Keratinocyte (primary cell): ENCODE measurements around the gene ATF3. TPM values are rescaled to one million over a fixed set of nuclear protein-coding genes. Genes with fewer than 3 reads are reported as not detected.

ENCODE experiments used
- DNase-seq: peaks from one replicate; pipeline ENCODE4 v3.0.0-alpha.2; 2011; ENCODE audit warnings: low read depth, missing footprints, low spot score
- FAIRE-seq: peaks from 2 replicates; lab custom pipeline; 2011; peaks lifted over from hg19 to GRCh38; lab: Jason Lieb, UNC
- H2AFZ ChIP-seq: 2 replicates; pipeline ENCODE4 v1.6.0; 2012; ENCODE audit warnings: low read length, control low read depth, inconsistent platforms; ENCODE audit not compliant: control insufficient read depth
- H3K27ac ChIP-seq: 2 replicates; pipeline ENCODE4 v1.5.1; 2011; ENCODE audit warnings: low read length; ENCODE audit not compliant: control insufficient read depth, insufficient read depth
- H3K27me3 ChIP-seq: 3 replicates; pipeline ENCODE4 v1.6.0; 2011; ENCODE audit warnings: low read length; ENCODE audit not compliant: control insufficient read depth, insufficient read depth; ENCODE audit errors: extremely low read depth
- H3K36me3 ChIP-seq, 2 experiments: 2 replicates in 1 of 2; 3 replicates in 1 of 2; pipeline ENCODE4 v1.5.1; 2011; ENCODE audit warnings: low read length in 2 of 2, mild to moderate bottlenecking in 1 of 2; ENCODE audit not compliant: control insufficient read depth in 2 of 2, insufficient read depth in 2 of 2; ENCODE audit errors: extremely low read depth in 1 of 2
- H3K4me1 ChIP-seq: 3 replicates; pipeline ENCODE4 v1.5.1; 2011; ENCODE audit warnings: low read length; ENCODE audit not compliant: control insufficient read depth, insufficient read depth; ENCODE audit errors: extremely low read depth
- H3K4me2 ChIP-seq: 3 replicates; pipeline ENCODE4 v1.6.0; 2011; ENCODE audit warnings: low read depth, low read length; ENCODE audit not compliant: control insufficient read depth, insufficient read depth; ENCODE audit errors: extremely low read depth
- H3K4me3 ChIP-seq, 3 experiments: fragments of 200-600 bp in 1 of 3; sonication (generic) in 1 of 3; 2 replicates in 2 of 3; 3 replicates in 1 of 3; pipeline ENCODE4 v1.5.1; 2011 to 2016; ENCODE audit warnings: low read length in 3 of 3, mild to moderate bottlenecking in 3 of 3, control low read depth in 2 of 3, inconsistent platforms in 1 of 3, low read depth in 1 of 3, mixed read lengths in 1 of 3, mixed run types in 1 of 3, moderate library complexity in 1 of 3; ENCODE audit not compliant: control insufficient read depth in 2 of 3, insufficient read depth in 2 of 3; ENCODE audit errors: extremely low read depth in 1 of 3
- H3K79me2 ChIP-seq: 2 replicates; pipeline ENCODE4 v1.6.0; 2012; ENCODE audit warnings: low read length; ENCODE audit not compliant: control insufficient read depth, insufficient read depth
- H3K9ac ChIP-seq: 3 replicates; pipeline ENCODE4 v1.6.0; 2011; ENCODE audit warnings: low read length; ENCODE audit not compliant: control insufficient read depth, insufficient read depth; ENCODE audit errors: extremely low read depth
- H3K9me1 ChIP-seq: 3 replicates; pipeline ENCODE4 v1.6.0; 2011; ENCODE audit warnings: low read length; ENCODE audit not compliant: control insufficient read depth, insufficient read depth; ENCODE audit errors: extremely low read depth
- H3K9me3 ChIP-seq: 2 replicates; pipeline ENCODE4 v1.5.1; 2012; ENCODE audit warnings: low read depth, low read length; ENCODE audit not compliant: control insufficient read depth
- H4K20me1 ChIP-seq: 3 replicates; pipeline ENCODE4 v1.6.0; 2011; ENCODE audit warnings: low read length; ENCODE audit not compliant: control insufficient read depth, insufficient read depth; ENCODE audit errors: extremely low read depth
- EZH2 ChIP-seq: IDR thresholded peaks from one replicate; pipeline ENCODE4 v1.6.1; 2012; ENCODE audit warnings: inconsistent platforms, mild to moderate bottlenecking, low read length, moderate library complexity
- dilution Hi-C: fragments of 300-500 bp; cut with MboI; formaldehyde crosslinking; loops from one replicate; pipeline ENCODE4 v1.7.0; 2020; ENCODE audit warnings: low sequenced_read_pairs; ENCODE audit not compliant: extremely low pct_ligation_motif_present
- polyA plus RNA-seq, 5 experiments: library from polyadenylated mRNA; depleted of rRNA in 3 of 5; stranded (reverse) in 3 of 5; stranded (forward) in 1 of 5; unstranded in 1 of 5; fragments of >200 nt; gene quantifications; 1 replicate in 1 of 5; 2 replicates in 3 of 5; 3 replicates in 1 of 5; pipeline versions ENCODE4 v1.2.1 to v1.2.3, GENCODE V29; 2011 to 2012; ENCODE audit warnings: missing spikeins in 2 of 5, low read depth in 1 of 5, low replicate concordance in 1 of 5
- TF ChIP-seq, protein P1 (sequence below), 3 experiments: IDR thresholded peaks in 1 of 3; conservative IDR thresholded peaks in 1 of 3; optimal IDR thresholded peaks in 1 of 3; 2 replicates in 2 of 3; 3 replicates in 1 of 3; pipeline versions ENCODE3 to v1.5.1; 2011; ENCODE audit warnings: low read length in 3 of 3, mild to moderate bottlenecking in 3 of 3, moderate library complexity in 2 of 3, control low read depth in 1 of 3, inconsistent platforms in 1 of 3; ENCODE audit not compliant: insufficient read depth in 2 of 3; ENCODE audit errors: extremely low read depth in 1 of 3

Gene ATF3
- polyA plus RNA-seq, 1 donor (not counting 4 experiments of a cell fraction or from before 2014, with no cell fraction given) = 45.1 TPM

DNA sequence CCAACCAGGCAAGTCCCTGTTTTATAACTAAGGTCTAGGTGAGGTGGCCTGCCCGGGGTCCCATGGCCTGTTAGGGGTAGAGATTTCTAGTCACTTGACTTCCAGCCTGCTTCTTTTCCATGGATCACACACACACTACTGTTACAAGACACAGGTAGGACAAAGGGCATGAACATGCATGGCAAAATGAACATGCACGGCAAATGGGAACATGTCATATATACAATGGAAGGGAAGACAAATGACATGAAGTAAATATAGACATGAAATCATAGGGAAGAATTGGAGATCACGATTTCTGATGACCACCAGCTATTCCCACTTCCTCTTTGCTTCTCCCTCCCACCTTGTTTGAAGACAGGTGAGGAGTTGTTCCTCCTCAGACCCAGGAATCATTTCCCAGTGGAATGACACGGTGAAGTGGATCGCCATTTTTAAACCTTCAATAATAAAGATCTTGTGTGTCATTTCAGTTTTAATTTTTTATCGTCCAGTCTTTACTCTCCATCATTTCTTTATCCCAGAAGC, 47.6 kb upstream of the ATF3 start:
- Histone ChIP-seq H3K9me3 (no peaks in the 10 kb centered on the region), H3K9ac (no peak overlapping the region)
- dilution Hi-C loops = no loop called here

DNA sequence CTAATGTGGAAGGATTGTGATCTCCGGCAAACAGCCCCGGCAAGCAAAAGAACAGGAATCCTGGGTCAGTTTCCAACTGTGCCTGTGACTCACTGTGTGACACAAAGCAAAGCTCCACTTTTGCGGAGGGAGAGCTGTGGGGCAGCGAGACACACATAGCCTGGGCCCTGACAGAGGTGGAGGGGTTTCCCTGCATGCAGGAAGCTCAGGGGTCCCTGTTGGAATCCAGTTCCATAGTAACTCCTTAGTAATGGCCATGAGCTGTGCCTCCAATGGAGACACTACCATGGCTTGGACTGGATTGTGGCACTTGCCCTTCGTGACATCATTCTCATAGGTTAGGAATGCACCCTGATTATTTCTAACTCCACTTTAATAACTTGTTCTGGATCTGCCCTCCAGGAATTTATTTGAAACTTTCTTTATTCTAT, 47.0 kb upstream of the ATF3 start:
- dilution Hi-C loops = no loop called here
- Histone ChIP-seq H3K27ac (no peak overlapping the region), H2AFZ (no peak overlapping the region), H3K27me3 (no peaks in the 10 kb centered on the region), H3K4me3 (no peak overlapping the region), H3K9me1 (no peaks in the 10 kb centered on the region), H3K36me3 (no peaks in the 10 kb centered on the region), H3K79me2 (no peaks in the 10 kb centered on the region), H3K4me2 (no peak overlapping the region), H3K9ac (no peak overlapping the region), H3K9me3 (no peaks in the 10 kb centered on the region), H3K4me1 (peaks cover 12% of the 10 kb centered on the region), H4K20me1 (no peaks in the 10 kb centered on the region)
- FAIRE-seq (no peak), DNase-seq (no peak)
- TF ChIP-seq, protein P1, sequence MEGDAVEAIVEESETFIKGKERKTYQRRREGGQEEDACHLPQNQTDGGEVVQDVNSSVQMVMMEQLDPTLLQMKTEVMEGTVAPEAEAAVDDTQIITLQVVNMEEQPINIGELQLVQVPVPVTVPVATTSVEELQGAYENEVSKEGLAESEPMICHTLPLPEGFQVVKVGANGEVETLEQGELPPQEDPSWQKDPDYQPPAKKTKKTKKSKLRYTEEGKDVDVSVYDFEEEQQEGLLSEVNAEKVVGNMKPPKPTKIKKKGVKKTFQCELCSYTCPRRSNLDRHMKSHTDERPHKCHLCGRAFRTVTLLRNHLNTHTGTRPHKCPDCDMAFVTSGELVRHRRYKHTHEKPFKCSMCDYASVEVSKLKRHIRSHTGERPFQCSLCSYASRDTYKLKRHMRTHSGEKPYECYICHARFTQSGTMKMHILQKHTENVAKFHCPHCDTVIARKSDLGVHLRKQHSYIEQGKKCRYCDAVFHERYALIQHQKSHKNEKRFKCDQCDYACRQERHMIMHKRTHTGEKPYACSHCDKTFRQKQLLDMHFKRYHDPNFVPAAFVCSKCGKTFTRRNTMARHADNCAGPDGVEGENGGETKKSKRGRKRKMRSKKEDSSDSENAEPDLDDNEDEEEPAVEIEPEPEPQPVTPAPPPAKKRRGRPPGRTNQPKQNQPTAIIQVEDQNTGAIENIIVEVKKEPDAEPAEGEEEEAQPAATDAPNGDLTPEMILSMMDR (optimal IDR thresholded peaks at IDR 0.05 in 1 of 3, IDR thresholded peaks at IDR 0.05 in 1 of 3, conservative IDR thresholded peaks at IDR 0.05 in 1 of 3; ENCODE audit: extremely low read depth in 1 of 3, insufficient read depth in 2 of 3, low read length in 3 of 3) = no peak
- no peak for TF ChIP-seq EZH2

More for the DNA sequence above, 47.6 kb upstream of the ATF3 start:
- no peaks in the 10 kb centered on the region for H3K79me2 ChIP-seq
- H3K27ac ChIP-seq = no peak overlapping the region
- H3K9me1 ChIP-seq = no peaks in the 10 kb centered on the region
- H2AFZ ChIP-seq = no peak overlapping the region
- no peak overlapping the region for H3K4me3 ChIP-seq
- H3K36me3 ChIP-seq = no peaks in the 10 kb centered on the region
- FAIRE-seq (no peak), DNase-seq (no peak)
- H3K27me3 ChIP-seq = no peaks in the 10 kb centered on the region
- no peak for TF ChIP-seq EZH2
- TF ChIP-seq, protein P1 (optimal IDR thresholded peaks at IDR 0.05 in 1 of 3, IDR thresholded peaks at IDR 0.05 in 1 of 3, conservative IDR thresholded peaks at IDR 0.05 in 1 of 3; ENCODE audit: extremely low read depth in 1 of 3, insufficient read depth in 2 of 3, low read length in 3 of 3) = no peak
- H4K20me1 ChIP-seq = no peaks in the 10 kb centered on the region
- H3K4me1 ChIP-seq = peaks cover 11% of the 10 kb centered on the region
- no peak overlapping the region for H3K4me2 ChIP-seq
